GM12878 (cell line): Measurements from ENCODE around the gene RAB11A. TPM values are rescaled to one million over a fixed set of nuclear protein-coding genes. Genes with fewer than 3 reads are reported as not detected.

ENCODE experiments used
- CBX3 ChIP-seq: fragments of 200-600 bp; sonication (generic); IDR thresholded peaks from 2 replicates; pipeline ENCODE4 v1.6.1; 2016; ENCODE audit warnings: low read depth, borderline replicate concordance
- CHD4 ChIP-seq: fragments of 200-600 bp; sonication (generic); IDR thresholded peaks from 2 replicates; pipeline ENCODE4 v1.6.1; 2016; ENCODE audit warnings: mild to moderate bottlenecking
- DPF2 ChIP-seq: fragments of 450-650 bp; IDR thresholded peaks from 2 replicates; pipeline ENCODE4 v1.6.1; 2017; ENCODE audit warnings: mild to moderate bottlenecking
- EED ChIP-seq: sonication (generic); IDR thresholded peaks from 2 replicates; pipeline ENCODE4 v1.6.1; 2016; ENCODE audit warnings: antibody characterized with exemption, low read depth
- EZH2 ChIP-seq: IDR thresholded peaks from 2 replicates; pipeline ENCODE4 v1.6.1; 2012; ENCODE audit warnings: low read depth, mild to moderate bottlenecking, control low read depth, inconsistent platforms, low read length, borderline replicate concordance; ENCODE audit not compliant: control insufficient read depth
- HDAC6 ChIP-seq: fragments of 200-600 bp; sonication (generic); IDR thresholded peaks from one replicate; pipeline ENCODE4 v1.8.0; 2017; ENCODE audit warnings: antibody characterized with exemption; ENCODE audit not compliant: unreplicated experiment
- NFIC ChIP-seq: IDR thresholded peaks from 2 replicates; pipeline ENCODE4 v1.6.1; 2012; ENCODE audit warnings: low read depth, mild to moderate bottlenecking, inconsistent platforms, low read length, moderate library complexity
- NFXL1 ChIP-seq: fragments of 450-650 bp; IDR thresholded peaks from 2 replicates; pipeline ENCODE4 v1.6.1; 2017; ENCODE audit warnings: antibody characterized with exemption, mild to moderate bottlenecking, borderline replicate concordance
- POLR2AphosphoS2 ChIP-seq: IDR thresholded peaks from 2 replicates; pipeline ENCODE4 v1.6.1; 2011; ENCODE audit warnings: low read depth, mild to moderate bottlenecking, low read length, improper control_type of control experiment, moderate library complexity
- ZNF24 ChIP-seq: fragments of 450-650 bp; IDR thresholded peaks from 2 replicates; pipeline ENCODE4 v1.6.1; 2017; ENCODE audit warnings: antibody characterized with exemption, mild to moderate bottlenecking
- ZNF622 ChIP-seq: fragments of 450-650 bp; IDR thresholded peaks from 2 replicates; pipeline ENCODE4 v1.6.1; 2017; ENCODE audit warnings: mild to moderate bottlenecking, inconsistent platforms
- polyA plus RNA-seq, 11 experiments: library from polyadenylated mRNA; depleted of rRNA in 4 of 11; unstranded in 6 of 11; stranded (reverse) in 5 of 11; fragments of >200 nt; fragmentation: Nextera tagmentation in 4 of 11; fragmentation: Illumina TruSeq in 1 of 11; extraction: Ambion mirVana in 4 of 11; extraction: Trizol in 1 of 11; gene quantifications; 1 replicate in 1 of 11; 2 replicates in 10 of 11; pipeline versions ENCODE4 v1.2.1 to v1.2.3, GENCODE V29; 2011 to 2016; ENCODE audit warnings: inconsistent platforms in 2 of 11, missing spikeins in 2 of 11, low read depth in 1 of 11
- total RNA-seq, 4 experiments: library from RNA; depleted of rRNA in 3 of 4; stranded (reverse); fragments of >200 nt in 3 of 4; fragmentation: Illumina TruSeq in 1 of 4; extraction: Trizol in 1 of 4; gene quantifications; 2 replicates each; pipeline versions ENCODE4 v1.2.1 to v1.2.3, GENCODE V29; 2013 to 2021
- TF ChIP-seq, protein P1 (sequence below): IDR thresholded peaks from 2 replicates; pipeline ENCODE4 v1.6.1; 2012; ENCODE audit warnings: improper control_type of control experiment, low read depth, low read length; ENCODE audit not compliant: insufficient replicate concordance
- TF ChIP-seq, protein P2 (sequence below): IDR thresholded peaks from 2 replicates; pipeline ENCODE4 v1.6.1; 2012; ENCODE audit warnings: low read depth, low read length, improper control_type of control experiment
- TF ChIP-seq, protein P3 (sequence below): fragments of 450-650 bp; IDR thresholded peaks from 2 replicates; pipeline ENCODE4 v1.6.1; 2016; ENCODE audit warnings: mild to moderate bottlenecking

The RAB11A gene
- total and polyA plus RNA-seq, 10 of the 15 experiments (the other 5 are each of a cell fraction or from before 2014, with no cell fraction given) = 128 to 387 (median 224) TPM

DNA sequence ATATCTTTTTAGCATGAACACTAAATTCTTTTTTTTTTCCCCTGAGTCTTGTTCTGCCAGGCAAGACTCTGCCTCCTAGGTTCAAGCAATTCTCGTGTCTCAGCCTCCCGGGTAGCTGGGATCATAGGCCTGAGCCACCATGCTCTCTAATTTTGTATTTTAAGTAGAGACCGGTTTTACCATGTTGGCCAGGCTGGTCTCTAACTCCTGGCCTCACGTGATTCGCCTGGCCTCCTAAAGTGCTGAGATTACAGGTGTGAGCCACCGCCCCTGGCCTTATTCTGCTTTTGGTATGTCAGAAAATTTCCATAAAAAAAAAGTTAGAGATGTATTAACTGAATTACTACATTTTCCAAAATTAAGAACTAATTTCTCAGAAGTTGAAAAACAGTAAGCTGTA lies 14.3 kb downstream of the RAB11A start (continued):
- TF ChIP-seq, protein P1, sequence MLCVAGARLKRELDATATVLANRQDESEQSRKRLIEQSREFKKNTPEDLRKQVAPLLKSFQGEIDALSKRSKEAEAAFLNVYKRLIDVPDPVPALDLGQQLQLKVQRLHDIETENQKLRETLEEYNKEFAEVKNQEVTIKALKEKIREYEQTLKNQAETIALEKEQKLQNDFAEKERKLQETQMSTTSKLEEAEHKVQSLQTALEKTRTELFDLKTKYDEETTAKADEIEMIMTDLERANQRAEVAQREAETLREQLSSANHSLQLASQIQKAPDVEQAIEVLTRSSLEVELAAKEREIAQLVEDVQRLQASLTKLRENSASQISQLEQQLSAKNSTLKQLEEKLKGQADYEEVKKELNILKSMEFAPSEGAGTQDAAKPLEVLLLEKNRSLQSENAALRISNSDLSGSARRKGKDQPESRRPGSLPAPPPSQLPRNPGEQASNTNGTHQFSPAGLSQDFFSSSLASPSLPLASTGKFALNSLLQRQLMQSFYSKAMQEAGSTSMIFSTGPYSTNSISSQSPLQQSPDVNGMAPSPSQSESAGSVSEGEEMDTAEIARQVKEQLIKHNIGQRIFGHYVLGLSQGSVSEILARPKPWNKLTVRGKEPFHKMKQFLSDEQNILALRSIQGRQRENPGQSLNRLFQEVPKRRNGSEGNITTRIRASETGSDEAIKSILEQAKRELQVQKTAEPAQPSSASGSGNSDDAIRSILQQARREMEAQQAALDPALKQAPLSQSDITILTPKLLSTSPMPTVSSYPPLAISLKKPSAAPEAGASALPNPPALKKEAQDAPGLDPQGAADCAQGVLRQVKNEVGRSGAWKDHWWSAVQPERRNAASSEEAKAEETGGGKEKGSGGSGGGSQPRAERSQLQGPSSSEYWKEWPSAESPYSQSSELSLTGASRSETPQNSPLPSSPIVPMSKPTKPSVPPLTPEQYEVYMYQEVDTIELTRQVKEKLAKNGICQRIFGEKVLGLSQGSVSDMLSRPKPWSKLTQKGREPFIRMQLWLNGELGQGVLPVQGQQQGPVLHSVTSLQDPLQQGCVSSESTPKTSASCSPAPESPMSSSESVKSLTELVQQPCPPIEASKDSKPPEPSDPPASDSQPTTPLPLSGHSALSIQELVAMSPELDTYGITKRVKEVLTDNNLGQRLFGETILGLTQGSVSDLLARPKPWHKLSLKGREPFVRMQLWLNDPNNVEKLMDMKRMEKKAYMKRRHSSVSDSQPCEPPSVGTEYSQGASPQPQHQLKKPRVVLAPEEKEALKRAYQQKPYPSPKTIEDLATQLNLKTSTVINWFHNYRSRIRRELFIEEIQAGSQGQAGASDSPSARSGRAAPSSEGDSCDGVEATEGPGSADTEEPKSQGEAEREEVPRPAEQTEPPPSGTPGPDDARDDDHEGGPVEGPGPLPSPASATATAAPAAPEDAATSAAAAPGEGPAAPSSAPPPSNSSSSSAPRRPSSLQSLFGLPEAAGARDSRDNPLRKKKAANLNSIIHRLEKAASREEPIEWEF = no peak
- TF ChIP-seq ZNF24 = no peak
- TF ChIP-seq HDAC6 = no peak
- TF ChIP-seq DPF2 = no peak
- no peak for TF ChIP-seq NFIC
- no peak for TF ChIP-seq NFXL1
- no peak for TF ChIP-seq EZH2
- TF ChIP-seq, protein P2, sequence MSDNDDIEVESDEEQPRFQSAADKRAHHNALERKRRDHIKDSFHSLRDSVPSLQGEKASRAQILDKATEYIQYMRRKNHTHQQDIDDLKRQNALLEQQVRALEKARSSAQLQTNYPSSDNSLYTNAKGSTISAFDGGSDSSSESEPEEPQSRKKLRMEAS = no peak
- no peak for TF ChIP-seq CHD4
- TF ChIP-seq ZNF622 = no peak
- TF ChIP-seq POLR2AphosphoS2 = no peak
- TF ChIP-seq EED = no peak
- TF ChIP-seq CBX3 = no peak
- TF ChIP-seq, protein P3, sequence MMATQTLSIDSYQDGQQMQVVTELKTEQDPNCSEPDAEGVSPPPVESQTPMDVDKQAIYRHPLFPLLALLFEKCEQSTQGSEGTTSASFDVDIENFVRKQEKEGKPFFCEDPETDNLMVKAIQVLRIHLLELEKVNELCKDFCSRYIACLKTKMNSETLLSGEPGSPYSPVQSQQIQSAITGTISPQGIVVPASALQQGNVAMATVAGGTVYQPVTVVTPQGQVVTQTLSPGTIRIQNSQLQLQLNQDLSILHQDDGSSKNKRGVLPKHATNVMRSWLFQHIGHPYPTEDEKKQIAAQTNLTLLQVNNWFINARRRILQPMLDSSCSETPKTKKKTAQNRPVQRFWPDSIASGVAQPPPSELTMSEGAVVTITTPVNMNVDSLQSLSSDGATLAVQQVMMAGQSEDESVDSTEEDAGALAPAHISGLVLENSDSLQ = no peak
